K562 (cell line): ENCODE measurements around the gene KCNG4. TPM values are rescaled to one million over a fixed set of nuclear protein-coding genes. Genes with fewer than 3 reads are reported as not detected.
"Not testable (repeated sequence)": the region's sequence is repeated elsewhere in the genome, so short reads cannot be mapped to it uniquely, and the experiment has no call there.

Experiments used
- ATAC-seq: fragments of 200-7000 bp; cut with Tn5 transposase; 3 replicates; pipeline ENCODE4 v1.9.1; 2020; ENCODE audit warnings: moderate library complexity
- BruUV-seq: library from RNA; stranded (reverse); fragments of 400-500 nt; replicated peaks from 2 replicates; lab custom pipeline; 2021; lab: Mats Ljungman, UMichigan
- CTCF ChIA-PET: fragments of 300-600 bp; formaldehyde crosslinking; extraction: SDS; loops from one replicate; lab custom pipeline; 2021; ENCODE audit warnings: low intra/inter-chr PET ratio; lab: Yijun Ruan, JAX
- POLR2A ChIA-PET: fragments of 300-600, 350-650 bp; sonication (Branson Sonifier 250); formaldehyde crosslinking; extraction: SDS; loops from one replicate; lab custom pipeline; 2021; ENCODE audit warnings: antibody characterized with exemption, inconsistent platforms; lab: Yijun Ruan, JAX
- DNase-seq, 4 experiments: peaks; one replicate each; pipeline versions ENCODE4 v3.0.0 to v3.0.0-alpha.2; 2011 to 2018; ENCODE audit warnings: low spot score in 3 of 4, mixed read lengths in 3 of 4; ENCODE audit errors: extremely low read depth in 1 of 4
- FAIRE-seq: peaks from 2 replicates; lab custom pipeline; 2011; peaks lifted over from hg19 to GRCh38; lab: Jason Lieb, UNC
- H2AFZ ChIP-seq: 2 replicates; pipeline ENCODE4 v1.6.0; 2011; ENCODE audit warnings: low read depth, low read length, control low read depth, inconsistent platforms
- H3K27ac ChIP-seq: fragments of 200-600 bp; 3 replicates; pipeline ENCODE4 v1.8.0; 2011; ENCODE audit warnings: low read depth, mild to moderate bottlenecking, control low read depth, inconsistent platforms, low read length, moderate library complexity, mixed read lengths; ENCODE audit errors: extremely low read depth
- H3K27me3 ChIP-seq, 2 experiments: fragments of 300-600 bp in 1 of 2; 2 replicates in 1 of 2; 3 replicates in 1 of 2; pipeline versions ENCODE4 v1.6.0 to v1.8.0; 2011; ENCODE audit warnings: inconsistent platforms in 2 of 2, low read length in 2 of 2, mild to moderate bottlenecking in 1 of 2, mixed read lengths in 1 of 2, moderate library complexity in 1 of 2; ENCODE audit not compliant: control insufficient read depth in 2 of 2, insufficient read depth in 2 of 2
- H3K36me3 ChIP-seq: fragments of 300-600 bp; 3 replicates; pipeline ENCODE4 v1.8.0; 2011; ENCODE audit warnings: mild to moderate bottlenecking, low read length, inconsistent platforms; ENCODE audit not compliant: control insufficient read depth, insufficient read depth
- H3K4me1 ChIP-seq, 2 experiments: fragments of 200-600 bp in 1 of 2; replicated peaks in 1 of 2; 2 replicates in 1 of 2; 3 replicates in 1 of 2; pipeline versions ENCODE4 v1.5.1 to v1.8.0; 2011; ENCODE audit warnings: inconsistent platforms in 2 of 2, low read length in 2 of 2, mild to moderate bottlenecking in 1 of 2, mixed read lengths in 1 of 2, moderate library complexity in 1 of 2; ENCODE audit not compliant: control insufficient read depth in 2 of 2, insufficient read depth in 2 of 2
- H3K4me2 ChIP-seq: 2 replicates; pipeline ENCODE4 v1.6.1; 2011; ENCODE audit warnings: low read length, control low read depth, inconsistent platforms, mixed read lengths; ENCODE audit not compliant: insufficient read depth
- H3K4me3 ChIP-seq: fragments of 200-600 bp; sonication (generic), shearing (Covaris generic); 2 replicates; pipeline ENCODE4 v1.5.1; 2016; ENCODE audit warnings: control low read depth, inconsistent platforms
- H3K79me2 ChIP-seq: fragments of 200-600 bp; 3 replicates; pipeline ENCODE4 v1.8.0; 2011; ENCODE audit warnings: low read length, inconsistent platforms; ENCODE audit not compliant: control insufficient read depth, insufficient read depth
- H3K9ac ChIP-seq, 2 experiments: 2 replicates each; pipeline versions ENCODE4 v1.6.0 to v1.6.1; 2011; ENCODE audit warnings: low read depth in 2 of 2, low read length in 2 of 2, control low read depth in 1 of 2, inconsistent platforms in 1 of 2, mild to moderate bottlenecking in 1 of 2, mixed read lengths in 1 of 2; ENCODE audit not compliant: insufficient read depth in 1 of 2
- H3K9me1 ChIP-seq: one replicate; pipeline ENCODE4 v1.6.0; 2011; ENCODE audit warnings: inconsistent platforms, mild to moderate bottlenecking, low read length, moderate library complexity; ENCODE audit not compliant: control insufficient read depth, insufficient read depth
- H3K9me3 ChIP-seq: replicated peaks from 2 replicates; pipeline ENCODE4 v1.5.1; 2011; ENCODE audit warnings: low read depth, low read length, inconsistent platforms; ENCODE audit not compliant: control insufficient read depth, insufficient read depth
- H4K20me1 ChIP-seq: replicated peaks from 2 replicates; pipeline ENCODE4 v1.6.1; 2011; ENCODE audit warnings: low read length, inconsistent platforms, mixed read lengths; ENCODE audit not compliant: control insufficient read depth, insufficient read depth
- RFX1 ChIP-seq: fragments of 450-650 bp; IDR thresholded peaks from 2 replicates; pipeline ENCODE4 v1.6.1; 2016; ENCODE audit warnings: mild to moderate bottlenecking, moderate library complexity
- RFX5 ChIP-seq: IDR thresholded peaks from 2 replicates; pipeline ENCODE4 v1.6.1; 2011; ENCODE audit warnings: low read depth, mild to moderate bottlenecking, improper control_type of control experiment, low read length
- TCF15 ChIP-seq: fragments of 250-450 bp; sonication (Bioruptor Pico); IDR thresholded peaks from 2 replicates; pipeline ENCODE4 v1.8.0; 2022; ENCODE audit warnings: moderate library complexity, mild to moderate bottlenecking, inconsistent platforms
- ZNF121 ChIP-seq: sonication (generic); formaldehyde crosslinking; conservative IDR thresholded peaks from 2 replicates; pipeline ENCODE4 v1.8.0; 2022; ENCODE audit warnings: missing genetic modification reagents
- WGBS: fragments of 100-300 bp; shearing (Covaris generic); methylation state at CpG from one replicate; pipeline ENCODE4 v1.1.6; 2016; ENCODE audit warnings: low coverage, mixed read lengths; ENCODE audit not compliant: insufficient coverage; ENCODE audit errors: missing lambda C conversion rate; 5-methylcytosine and 5-hydroxymethylcytosine counted together
- in situ Hi-C: fragments of 300-500 bp; cut with MboI; formaldehyde crosslinking; loops from 4 replicates; pipeline ENCODE4 v1.15.0; 2018; ENCODE audit warnings: inconsistent platforms, mixed read lengths
- intact Hi-C: fragments of 100-400 bp; cut with micrococcal nuclease; formaldehyde crosslinking; loops from 2 replicates; pipeline ENCODE4 v1.14.2; 2022
- polyA plus RNA-seq, 8 experiments: library from polyadenylated mRNA; depleted of rRNA in 4 of 8; stranded (reverse) in 5 of 8; unstranded in 3 of 8; fragments of >200 nt; fragmentation: Nextera tagmentation in 2 of 8; fragmentation: Illumina TruSeq in 1 of 8; extraction: Ambion mirVana in 2 of 8; extraction: Trizol in 1 of 8; gene quantifications; 2 replicates each; pipeline versions ENCODE4 v1.2.1 to v1.2.3, GENCODE V29; 2011 to 2014; ENCODE audit warnings: inconsistent platforms in 1 of 8, missing spikeins in 1 of 8
- total RNA-seq, 7 experiments: library from RNA; depleted of rRNA in 6 of 7; stranded (reverse); fragments of >200 nt in 6 of 7; fragmentation: Illumina TruSeq in 2 of 7; extraction: Trizol in 2 of 7; gene quantifications; 2 replicates each; pipeline versions ENCODE4 v1.2.1 to v1.2.3, GENCODE V29; 2011 to 2021; ENCODE audit warnings: low replicate concordance in 1 of 7

The KCNG4 gene
- total and polyA plus RNA-seq, 9 of the 15 experiments (the other 6 are each of a cell fraction or from before 2014, with no cell fraction given): not detected

DNA sequence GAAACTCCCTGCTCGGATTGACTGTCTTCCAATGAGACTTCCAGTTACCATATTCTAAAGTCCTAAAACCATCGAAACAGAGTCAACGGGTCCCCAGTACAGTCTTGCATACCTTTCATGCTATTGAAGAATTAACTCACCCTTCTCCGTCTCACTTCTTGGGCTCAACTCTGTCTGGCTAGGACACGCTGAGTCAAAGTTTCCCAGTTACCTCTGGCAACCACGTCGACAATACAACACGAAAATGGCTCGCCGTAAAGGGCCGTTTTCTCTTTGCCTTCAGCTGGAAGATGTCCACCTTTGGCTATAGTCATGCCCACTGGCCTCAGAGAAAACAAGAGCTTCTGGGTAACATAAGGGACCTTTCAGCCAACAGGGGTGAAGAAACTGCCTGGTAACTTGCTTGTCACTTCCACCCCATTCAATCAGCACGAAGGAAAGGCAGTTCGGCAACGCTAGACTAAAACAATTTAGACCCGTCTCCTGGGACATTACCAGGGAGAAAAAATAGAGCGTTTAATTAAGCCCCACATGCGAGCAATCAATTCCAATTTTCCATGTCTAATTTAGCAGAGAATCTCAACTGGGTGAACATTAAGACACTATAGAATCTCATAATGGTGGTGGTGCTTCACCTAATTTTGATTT, 21.5 kb downstream of the KCNG4 start:
- Histone ChIP-seq H4K20me1 (peaks cover 8% of the 10 kb centered on the region; the same call in 1 of the 2 replicates), H3K9me3 (no peaks in the 10 kb centered on the region), H3K27ac (no peak overlapping the region), H3K4me3 (no peak overlapping the region), H3K79me2 (no peaks in the 10 kb centered on the region), H3K27me3 (peaks cover 78 to 86% of the 10 kb centered on the region in 2 experiments), H3K4me2 (no peak overlapping the region), H2AFZ (no peak overlapping the region), H3K4me1 (peaks cover 0 to 6% of the 10 kb centered on the region in 2 experiments; a peak in 1 of 5 replicates), H3K36me3 (no peaks in the 10 kb centered on the region), H3K9me1 (no peaks in the 10 kb centered on the region), H3K9ac (no peak overlapping the region)
- WGBS: 2% methylated on average over 17 of the region's 17 CpGs
- ChIA-PET POLR2A (interaction anchor here (0.6 to 1.0 kb wide), 3 partner anchors 11 to 900 kb away, joined by 3 to 4 read pairs (median 4); no protein-coding TSS in a partner anchor), CTCF (no interaction called here)
- FAIRE-seq: no peak
- no peak for ATAC-seq
- no TSS peak for BruUV-seq
- intact Hi-C loops (no loop called here), in situ Hi-C loops (no loop called here)
- TF ChIP-seq RFX5 (peak; percentile 67), RFX1 (peak; percentile 41), TCF15 (CRISPR knock-in tag) (no peak)
- DNase-seq: no peak

GRCh38 chr16:84216144-84216543, 23.7 kb downstream of the KCNG4 start:
- ATAC-seq, H4K20me1 ChIP-seq, H3K4me3 ChIP-seq, DNase-seq, BruUV-seq, H3K27ac ChIP-seq, FAIRE-seq, H3K4me2 ChIP-seq, H3K9me3 ChIP-seq, H3K36me3 ChIP-seq, H3K9ac ChIP-seq, H3K9me1 ChIP-seq, intact Hi-C loops, in situ Hi-C loops, H2AFZ ChIP-seq, H3K4me1 ChIP-seq, CTCF ChIA-PET, H3K79me2 ChIP-seq: not testable (repeated sequence)
- 3% methylated on average over 3 of the region's 3 CpGs for WGBS
- POLR2A ChIA-PET: interaction anchor here (0.8 kb wide), 1 partner anchor 63 kb away, joined by 4 read pairs; no protein-coding TSS in a partner anchor
- peaks cover 61 to 75% of the 10 kb centered on the region in 2 experiments for H3K27me3 ChIP-seq
- TF ChIP-seq ZNF121 (CRISPR knock-in tag): peak; percentile 85
